ENCODE results near the gene RSPH1.
A peak's percentile ranks its signal among the peaks of the same experiment; 100 is the strongest.
"Not testable (repeated sequence)": the region's sequence is repeated elsewhere in the genome, so short reads cannot be mapped to it uniquely, and the experiment has no call there.

RSPH1 gene

GRCh38 chr21:42480736-42481135, 15.3 kb downstream of the RSPH1 start:
- DNase-seq = no peak

- no peak for DNase-seq
Observed at GRCh38 chr21:42479582-42479981, 16.4 kb downstream of the RSPH1 start.

DNA sequence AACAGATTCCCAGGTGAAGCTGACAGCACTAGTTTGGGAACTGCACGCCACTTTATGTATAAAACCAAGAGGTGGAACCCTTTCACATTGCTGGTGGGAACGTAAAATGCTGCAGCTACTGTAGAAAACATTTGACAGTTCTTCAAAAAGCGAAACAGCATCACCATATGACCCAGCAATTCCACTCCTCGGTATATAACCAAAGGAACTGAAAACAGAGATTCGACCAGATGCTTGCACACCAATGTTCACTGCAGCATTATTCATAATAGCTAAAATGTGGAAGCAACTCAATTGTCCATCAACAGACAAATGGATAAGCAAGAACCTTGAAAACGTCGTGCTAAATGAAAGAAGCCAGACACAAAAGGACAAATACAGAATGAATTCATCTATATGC, 17.5 kb downstream of the RSPH1 start:
- no peak for DNase-seq

DNA sequence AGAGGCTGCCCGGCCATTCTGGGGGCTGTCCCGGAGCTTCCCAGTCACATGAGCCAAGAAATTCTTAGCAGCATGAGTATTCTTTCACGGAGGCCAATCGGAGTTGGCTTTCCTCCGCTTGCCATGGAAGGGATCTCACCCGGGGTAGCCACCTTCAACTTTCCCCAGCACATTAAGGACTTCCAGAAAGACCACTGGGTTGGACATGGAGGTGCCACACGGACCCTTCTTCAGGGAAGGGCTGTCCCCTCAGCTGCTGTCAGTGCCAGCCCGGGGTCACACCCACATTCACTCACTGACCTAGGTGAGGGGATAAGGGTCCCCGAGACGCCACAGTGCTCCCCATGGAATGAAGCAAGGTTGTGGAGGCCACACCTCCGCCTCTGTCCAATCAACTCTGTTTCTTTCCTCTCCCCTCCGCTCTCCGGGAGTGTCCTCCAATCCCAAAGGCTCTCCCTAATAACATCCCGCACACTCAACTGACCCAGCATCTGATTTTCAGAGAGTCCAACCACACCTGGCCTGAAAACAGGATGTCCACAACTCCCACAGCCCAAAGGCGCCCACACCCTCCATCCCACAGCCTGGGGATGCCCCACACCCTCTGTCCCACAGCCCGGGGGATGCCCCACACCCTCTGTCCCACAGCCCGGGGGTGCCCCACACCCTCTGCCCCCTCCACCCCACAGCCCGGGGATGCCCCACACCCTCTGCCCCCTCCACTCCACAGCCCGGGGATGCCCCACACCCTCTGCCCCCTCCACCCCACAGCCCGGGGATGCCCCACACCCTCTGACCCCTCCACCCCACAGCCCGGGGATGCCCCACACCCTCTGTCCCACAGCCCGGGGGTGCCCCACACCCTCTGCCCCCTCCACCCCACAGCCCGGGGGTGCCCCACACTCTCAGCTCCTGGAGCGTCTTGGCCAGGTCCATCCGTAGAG, 19.4 kb downstream of the RSPH1 start:
- no peak for DNase-seq

DNA sequence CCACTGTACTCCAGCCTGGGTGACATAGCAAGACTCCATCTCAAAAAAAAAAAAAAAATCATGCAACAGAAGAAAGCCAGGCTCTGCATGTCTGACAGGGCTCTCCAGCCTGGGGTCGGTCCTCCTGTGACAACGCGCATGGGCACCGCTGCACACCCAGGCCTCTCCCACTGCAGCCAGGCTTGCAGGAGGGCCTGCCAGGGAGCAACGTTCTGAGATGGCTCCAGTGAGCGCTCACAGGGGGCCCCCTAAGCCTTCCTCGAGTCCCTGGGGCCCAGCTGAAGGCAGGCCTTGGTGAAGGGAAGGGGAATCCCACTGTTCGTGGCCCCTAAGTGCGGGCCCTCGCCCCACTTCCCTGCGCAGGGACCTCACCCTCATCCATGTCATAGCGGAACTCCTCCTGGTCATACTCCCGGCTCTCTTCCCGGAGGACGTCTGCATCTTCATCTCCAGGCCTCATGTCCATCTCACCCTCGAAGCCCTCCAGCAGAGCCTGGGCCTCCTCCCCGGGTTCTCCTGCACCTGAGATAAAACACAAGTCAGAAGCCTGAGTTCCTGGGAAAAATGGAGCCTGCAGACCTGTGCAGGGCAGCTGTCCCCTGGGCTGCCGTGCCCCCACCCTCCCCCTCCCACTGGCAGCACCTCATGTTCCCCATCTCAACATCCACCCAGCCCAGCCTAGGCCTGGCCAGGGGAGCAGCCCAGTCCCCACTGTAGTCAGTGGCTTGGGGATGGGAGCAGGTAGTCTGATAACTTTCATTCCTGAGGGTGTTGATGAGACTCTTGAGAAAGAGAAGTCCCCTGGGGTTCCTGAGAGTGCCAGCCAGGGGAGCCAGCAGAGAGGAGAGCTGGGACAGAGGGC, 20.3 kb downstream of the RSPH1 start:
- DNase-seq = no peak

- DNase-seq = no peak
Observed at GRCh38 chr21:42475036-42475435, 21.0 kb downstream of the RSPH1 start.

DNA sequence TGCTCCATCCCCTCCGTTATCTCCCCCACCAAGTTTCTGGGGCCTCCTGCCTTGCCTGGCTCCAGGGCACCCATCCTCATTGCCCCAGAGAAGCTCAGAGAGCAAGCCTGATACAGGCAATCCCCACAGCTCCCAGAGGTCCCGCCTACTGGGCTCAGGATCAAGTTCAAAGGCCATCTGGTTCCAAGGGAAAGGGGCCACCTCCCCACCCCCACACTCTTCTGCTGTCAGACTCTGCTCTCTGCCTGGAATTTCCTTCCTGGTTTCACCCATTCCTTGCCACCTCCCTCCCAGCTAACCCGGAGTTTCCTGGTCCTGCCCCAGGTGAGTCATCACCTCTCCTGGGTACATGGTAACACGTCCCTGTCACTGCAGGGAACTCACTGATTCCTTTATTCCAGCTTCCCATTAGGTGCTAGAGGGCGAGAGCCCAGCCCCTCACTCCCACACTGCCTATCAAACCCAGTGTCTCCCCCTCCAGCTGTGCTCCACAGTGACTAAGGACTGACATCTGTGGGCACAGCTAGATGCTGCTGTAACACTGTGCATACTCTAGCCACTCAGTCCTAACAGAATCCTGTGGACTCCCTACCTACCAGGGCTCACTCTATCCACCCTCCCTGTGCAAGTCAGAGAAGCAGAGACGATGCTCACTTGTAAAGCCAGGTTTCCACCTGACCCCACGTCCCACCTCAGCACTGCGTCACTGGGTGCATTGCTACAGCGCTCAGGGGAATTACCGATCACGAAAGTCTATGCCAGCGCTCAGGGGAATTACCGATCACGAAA, 21.8 kb downstream of the RSPH1 start:
- DNase-seq = no peak

GRCh38 chr21:42473498-42474042, 22.5 kb downstream of the RSPH1 start:
- no peak for DNase-seq

GRCh38 chr21:42472521-42472920, 23.5 kb downstream of the RSPH1 start:
- no peak for DNase-seq

GRCh38 chr21:42471716-42472330, 24.2 kb downstream of the RSPH1 start:
- no peak for DNase-seq

GRCh38 chr21:42471206-42471605, 24.8 kb downstream of the RSPH1 start:
- DNase-seq = no peak

DNA sequence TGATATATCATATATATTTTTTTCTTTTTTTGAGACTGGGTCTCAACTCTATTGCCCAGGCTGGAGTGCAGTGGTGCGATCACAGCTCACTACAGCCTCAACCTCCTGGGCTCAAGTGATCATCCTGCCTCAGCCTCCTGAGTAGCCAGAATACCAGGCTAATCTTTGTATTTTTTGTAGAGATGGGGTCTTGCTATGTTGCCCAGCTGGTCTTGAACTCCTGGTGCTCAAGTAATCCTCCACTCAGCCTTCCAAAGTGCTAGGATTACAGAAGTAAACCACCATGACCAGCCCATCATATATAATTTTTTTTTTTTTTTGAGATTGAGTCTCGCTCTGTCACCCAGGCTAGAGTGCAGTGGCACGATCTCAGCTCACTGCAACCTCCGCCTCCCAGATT, 26.3 kb downstream of the RSPH1 start:
- DNase-seq = not testable (repeated sequence)

DNA sequence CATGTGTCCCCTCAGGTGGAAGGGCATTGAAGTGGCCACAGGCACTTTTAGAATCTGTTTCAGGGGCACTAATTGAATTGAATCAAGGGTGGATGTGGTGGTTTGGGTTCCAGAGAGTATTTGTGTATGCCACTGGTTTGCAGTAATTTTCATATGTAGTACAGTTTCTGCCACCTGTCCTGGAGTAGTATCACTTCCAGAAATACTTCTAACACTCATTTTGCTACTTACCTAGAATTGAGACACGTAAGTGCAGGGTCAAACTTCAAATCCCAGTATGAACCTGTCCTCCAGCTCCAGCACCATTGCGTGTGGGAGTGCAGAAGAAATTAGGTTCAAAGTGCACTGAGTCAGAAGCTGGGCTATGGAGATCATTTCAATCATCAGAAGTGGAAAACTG, 26.8 kb downstream of the RSPH1 start:
- no peak for DNase-seq

DNA sequence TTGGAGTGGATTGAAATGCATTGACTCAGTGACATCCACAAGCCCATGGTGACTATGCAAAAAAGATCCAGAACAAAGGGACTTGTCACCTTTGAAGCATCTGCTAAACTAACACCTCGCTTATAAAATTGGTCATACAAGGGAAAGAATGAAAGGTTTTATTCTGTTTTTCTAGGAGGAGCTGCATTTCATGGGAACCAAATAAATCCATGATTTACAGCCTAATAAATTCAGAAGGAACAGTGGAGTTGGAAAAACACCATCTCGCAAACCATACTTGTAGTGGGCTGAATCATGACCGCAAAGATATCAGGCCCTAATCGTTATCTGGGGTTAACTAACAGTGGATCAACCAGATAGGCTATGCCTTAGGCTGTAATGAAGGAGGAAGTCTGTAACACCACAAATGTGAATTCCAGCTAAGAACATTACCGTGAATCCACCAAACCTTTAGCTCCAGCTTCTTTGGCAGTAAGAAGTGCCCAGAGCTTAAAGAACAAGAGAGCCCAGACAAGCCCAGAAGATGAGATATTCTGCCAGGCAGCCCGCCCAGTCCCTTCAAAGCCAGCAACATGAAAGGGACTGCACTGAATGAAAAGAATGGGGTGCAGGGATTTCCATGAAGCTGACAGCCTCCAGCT, 27.4 kb downstream of the RSPH1 start:
- no peak for DNase-seq

DNA sequence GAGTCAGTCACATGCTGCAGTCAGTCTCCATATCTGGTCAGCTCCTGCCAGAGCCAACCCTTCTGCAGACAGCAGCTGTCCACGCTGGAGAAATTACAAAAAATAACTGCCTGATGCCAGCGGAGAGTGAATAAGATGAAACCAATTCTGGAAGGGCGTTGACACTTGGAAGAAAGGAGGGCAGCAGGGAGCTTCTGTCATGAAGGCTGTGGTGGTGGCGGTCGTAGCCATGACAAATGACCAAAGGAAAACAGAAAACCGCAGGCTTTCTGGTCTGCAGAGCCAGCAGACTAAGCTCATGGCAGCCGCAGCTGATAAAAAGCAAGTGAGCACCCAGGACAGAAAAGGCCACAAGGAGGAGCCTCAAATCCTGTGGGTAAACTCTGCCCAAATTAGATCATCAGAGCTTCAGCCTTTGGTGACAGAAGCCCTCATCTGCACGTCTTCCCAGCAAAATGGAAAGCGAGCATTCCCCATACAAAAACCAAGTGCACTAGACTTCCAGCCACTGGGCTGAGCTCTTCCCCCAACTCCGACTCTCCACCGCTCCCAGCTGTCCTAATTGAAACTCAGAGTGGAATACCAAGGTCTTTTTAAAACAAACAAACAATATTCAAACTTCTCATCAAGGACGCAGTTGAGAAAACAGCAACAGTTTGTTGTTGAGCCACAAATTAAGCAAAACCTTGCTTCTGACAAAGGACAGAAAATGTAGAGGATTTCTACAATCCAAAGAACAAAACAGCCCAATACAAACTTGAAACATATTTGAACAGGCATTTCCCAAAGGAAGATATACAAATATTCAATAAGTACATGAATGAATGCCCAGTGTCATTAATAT, 28.7 kb downstream of the RSPH1 start:
- no peak for DNase-seq

DNA sequence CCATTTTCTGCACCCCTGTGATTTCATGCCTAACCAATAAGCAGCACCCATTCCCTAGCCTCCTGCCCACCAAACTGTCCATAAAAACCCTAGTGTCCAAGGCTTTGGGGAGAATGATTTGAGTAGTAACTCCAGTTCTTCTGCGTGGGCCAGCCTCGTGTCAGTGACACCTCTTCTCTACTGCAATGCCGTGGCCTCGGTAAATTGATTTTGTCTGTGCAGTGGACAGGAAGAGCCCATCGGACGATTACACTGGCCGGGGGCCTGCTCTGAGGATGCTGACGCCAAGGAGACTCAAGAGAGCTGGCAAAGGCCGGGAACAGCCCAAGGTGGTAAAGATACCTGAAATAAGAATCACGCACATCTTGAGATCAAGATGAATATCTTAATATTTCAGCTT, 29.3 kb downstream of the RSPH1 start:
- DNase-seq = no peak

DNA sequence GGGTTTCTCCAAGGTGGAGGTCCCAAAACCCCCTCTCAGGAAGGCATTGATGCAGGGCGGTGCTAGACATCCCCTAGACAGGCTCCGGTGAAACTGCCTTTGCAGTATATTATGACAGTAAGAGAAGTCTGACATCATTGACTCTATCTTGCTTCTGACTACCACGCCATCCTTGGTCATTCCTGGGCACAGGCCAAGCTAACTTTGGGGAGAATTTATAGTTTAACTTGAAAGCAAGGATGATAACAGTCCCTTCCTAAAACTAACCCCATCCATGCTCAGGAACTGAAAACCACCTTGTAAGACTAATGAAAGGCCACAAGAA, 30.3 kb downstream of the RSPH1 start:
- DNase-seq = no peak

DNA sequence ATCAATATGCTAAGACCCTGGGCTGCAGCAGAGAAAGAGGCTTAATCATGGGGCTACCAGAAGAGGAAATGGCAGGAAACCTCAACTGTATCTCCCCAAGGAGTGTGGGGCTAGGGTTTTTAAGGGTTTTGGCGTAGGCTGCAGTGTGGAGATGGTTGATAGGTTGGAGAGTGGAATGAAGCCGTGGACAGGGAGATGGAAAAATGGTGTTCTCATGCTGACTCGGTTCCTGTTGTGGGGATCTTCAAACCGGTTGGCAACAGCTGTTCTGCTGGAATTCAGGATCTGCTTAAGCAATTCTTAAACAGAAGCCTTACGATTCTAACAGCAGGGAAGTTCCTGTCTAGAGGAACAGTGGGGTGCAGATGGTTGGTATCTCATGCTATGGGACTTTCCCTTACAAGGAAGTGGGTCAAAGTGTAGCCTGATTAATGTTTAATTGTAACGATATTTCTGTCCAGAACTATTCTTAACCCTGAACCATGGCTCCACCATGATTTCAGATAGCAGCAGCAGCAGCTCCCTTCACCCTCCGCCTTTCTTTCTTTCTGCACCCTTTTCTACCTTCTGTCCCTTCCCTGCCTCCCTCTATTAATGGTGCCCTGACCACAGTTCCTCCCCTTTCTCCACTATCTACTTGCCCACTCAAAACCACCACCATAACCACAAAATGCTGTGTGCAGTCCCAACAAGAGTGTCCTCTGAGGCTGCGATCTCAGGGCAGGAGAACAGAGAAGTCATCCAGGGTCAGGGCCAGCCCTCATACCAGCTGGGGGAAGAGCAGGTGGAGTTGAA, 30.8 kb downstream of the RSPH1 start:
- no peak for DNase-seq

DNA sequence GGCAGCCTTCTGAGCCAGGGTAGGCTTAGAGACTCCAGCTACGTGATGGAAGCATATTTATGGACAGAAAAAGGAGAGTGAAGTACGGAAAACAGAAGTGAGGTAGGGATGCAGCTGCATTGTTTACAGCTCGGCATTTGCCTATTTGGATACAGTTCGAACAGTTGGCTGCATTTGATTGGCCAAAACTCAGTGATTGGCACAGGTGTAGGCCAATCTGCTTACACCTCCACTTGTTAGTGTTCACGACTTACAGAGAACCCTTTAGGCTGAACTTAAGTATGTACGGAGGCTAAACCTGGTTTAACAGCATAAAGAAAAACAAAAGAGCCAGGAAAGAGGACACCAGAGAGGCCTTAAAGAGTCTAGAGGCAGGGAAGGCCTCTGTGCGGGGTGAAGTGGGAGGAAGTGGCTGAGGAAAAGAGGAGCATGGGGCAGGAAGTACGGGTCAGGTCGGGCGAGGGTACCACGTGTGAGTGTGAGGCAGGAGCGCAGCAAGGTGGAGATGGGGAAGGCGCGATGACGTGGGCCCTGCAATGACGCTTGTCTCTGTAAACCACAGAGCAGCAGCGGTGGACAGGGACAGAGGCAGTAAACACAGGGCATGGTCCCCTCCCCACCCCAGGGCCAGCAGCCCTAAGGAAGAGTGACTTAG, 32.0 kb downstream of the RSPH1 start:
- DNase-seq = peak; percentile 43
